ENCODE results near the gene RTN4IP1. TPM values are rescaled to one million over a fixed set of nuclear protein-coding genes. Genes with fewer than 3 reads are reported as not detected.
A peak's percentile ranks its signal among the peaks of the same experiment; 100 is the strongest.

The RTN4IP1 gene
- total and polyA plus RNA-seq, 7 donors = 10.0 to 25.6 (median 11.6) TPM

GRCh38 chr6:106639812-106640211, 10.5 kb upstream of the RTN4IP1 start:
- 75 to 79% (median 78%) methylated on average over 4 of the region's 4 CpGs for WGBS, 3 donors
- ATAC-seq (no peak), DNase-seq (no peak)
- no peaks in the 10 kb centered on the region for H3K27me3 ChIP-seq (ENCODE audit: insufficient read depth in 3 of 3, low read length in 2 of 3)
- H3K4me3 ChIP-seq = no peak overlapping the region
- intact Hi-C loops (cut with DNase I) = no loop called here
- H3K9me3 ChIP-seq = no peaks in the 10 kb centered on the region
- H3K27ac ChIP-seq = no peak overlapping the region
- H3K4me1 ChIP-seq = no peaks in the 10 kb centered on the region
- peaks cover 2 to 48% of the 10 kb centered on the region in 2 donors for H3K36me3 ChIP-seq (ENCODE audit: insufficient read depth in 1 of 2, low read depth in 1 of 2)
- TF ChIP-seq CTCF (IDR thresholded peaks at IDR 0.05) = no peak

GRCh38 chr6:106637717-106638341, 8.5 kb upstream of the RTN4IP1 start:
- H3K27me3 ChIP-seq (ENCODE audit: insufficient read depth in 3 of 3, low read length in 2 of 3) = no peaks in the 10 kb centered on the region
- H3K36me3 ChIP-seq (ENCODE audit: insufficient read depth in 1 of 2, low read depth in 1 of 2) = peaks cover 0 to 28% of the 10 kb centered on the region in 2 donors
- intact Hi-C loops (cut with DNase I) = no loop called here
- no peaks in the 10 kb centered on the region for H3K4me1 ChIP-seq
- H3K4me3 ChIP-seq = no peak overlapping the region
- ATAC-seq = no peak
- TF ChIP-seq CTCF (IDR thresholded peaks at IDR 0.05) = no peak
- DNase-seq = no peak
- H3K27ac ChIP-seq = no peak overlapping the region
- no peaks in the 10 kb centered on the region for H3K9me3 ChIP-seq
- WGBS, 3 donors = 71 to 79% (median 74%) methylated on average over 6 of the region's 6 CpGs

GRCh38 chr6:106637051-106637716, 7.9 kb upstream of the RTN4IP1 start:
- H3K4me3 ChIP-seq = no peak overlapping the region
- intact Hi-C loops (cut with DNase I) = no loop called here
- H3K36me3 ChIP-seq (ENCODE audit: insufficient read depth in 1 of 2, low read depth in 1 of 2) = peaks cover 0 to 21% of the 10 kb centered on the region in 2 donors
- ATAC-seq = peak in 3 of 4 donors; percentile 38 to 48 (median 44)
- no peak for TF ChIP-seq CTCF (IDR thresholded peaks at IDR 0.05)
- H3K4me1 ChIP-seq = no peaks in the 10 kb centered on the region
- no peak overlapping the region for H3K27ac ChIP-seq
- 33 to 48% (median 43%) methylated on average over 7 of the region's 7 CpGs for WGBS, 3 donors
- no peaks in the 10 kb centered on the region for H3K27me3 ChIP-seq (ENCODE audit: insufficient read depth in 3 of 3, low read length in 2 of 3)
- DNase-seq = no peak
- no peaks in the 10 kb centered on the region for H3K9me3 ChIP-seq

- no peaks in the 10 kb centered on the region for H3K9me3 ChIP-seq
- 94 to 98% (median 94%) methylated on average over 5 of the region's 5 CpGs for WGBS, 3 donors
- H3K27me3 ChIP-seq (ENCODE audit: insufficient read depth in 3 of 3, low read length in 2 of 3) = no peaks in the 10 kb centered on the region
- ATAC-seq (no peak), DNase-seq (no peak)
- no peaks in the 10 kb centered on the region for H3K36me3 ChIP-seq (ENCODE audit: insufficient read depth in 1 of 2, low read depth in 1 of 2)
- H3K27ac ChIP-seq = no peak overlapping the region
- no peak overlapping the region for H3K4me3 ChIP-seq
- no peak for TF ChIP-seq CTCF (IDR thresholded peaks at IDR 0.05)
- intact Hi-C loops (cut with DNase I) = no loop called here
- peaks cover 7% of the 10 kb centered on the region for H3K4me1 ChIP-seq
Measured at GRCh38 chr6:106634565-106634964, 5.3 kb upstream of the RTN4IP1 start.

All from psoas muscle (tissue), 8 donors.